ENCODE measurements around the gene CTTN.

CTTN gene

DNA sequence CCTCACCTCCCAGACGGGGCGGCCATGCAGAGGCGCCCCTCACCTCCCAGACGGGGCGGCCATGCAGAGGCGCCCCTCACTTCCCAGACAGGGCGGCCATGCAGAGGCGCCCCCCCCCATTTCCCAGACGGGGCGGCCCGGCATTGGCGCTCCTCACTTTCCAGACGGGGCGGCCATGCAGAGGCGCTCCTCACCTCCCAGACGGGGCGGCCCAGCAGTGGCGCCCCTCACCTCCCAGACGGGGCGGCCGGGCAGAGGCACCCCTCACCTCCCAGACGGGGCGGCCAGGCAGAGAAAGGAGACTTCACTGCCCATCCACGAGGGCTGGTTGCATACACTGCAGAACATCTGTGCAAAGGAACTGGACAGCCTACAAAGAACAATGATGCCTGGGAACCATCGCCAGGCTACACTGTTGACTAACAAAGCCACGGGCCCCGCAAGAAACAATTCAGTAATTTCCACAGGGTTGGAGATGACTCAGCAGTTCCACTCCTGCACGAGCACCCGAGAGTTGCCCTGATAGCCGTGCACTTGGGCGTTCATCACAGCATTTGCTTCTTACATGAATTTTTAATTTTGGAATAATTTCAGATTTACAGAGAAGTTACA, 58.7 kb downstream of the CTTN start:
- no peak for DNase-seq

DNA sequence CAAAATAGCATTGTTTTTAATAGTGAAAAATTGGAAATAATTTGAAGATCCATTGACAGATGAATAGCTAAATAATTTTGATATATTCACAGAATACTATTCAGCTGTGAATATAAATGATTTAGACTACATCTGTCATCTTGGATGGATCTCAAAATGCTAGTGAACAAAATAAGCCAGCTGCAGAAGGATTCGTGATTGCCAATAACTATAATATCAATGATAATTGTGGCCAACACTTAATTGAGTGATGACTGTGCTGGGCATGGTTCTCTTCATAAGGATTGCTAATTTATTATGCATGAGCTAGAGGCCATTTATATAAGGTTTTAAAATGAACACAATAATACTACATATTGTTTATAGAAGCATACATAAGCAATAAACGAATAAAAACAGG, 60.4 kb downstream of the CTTN start:
- no peak for DNase-seq

DNA sequence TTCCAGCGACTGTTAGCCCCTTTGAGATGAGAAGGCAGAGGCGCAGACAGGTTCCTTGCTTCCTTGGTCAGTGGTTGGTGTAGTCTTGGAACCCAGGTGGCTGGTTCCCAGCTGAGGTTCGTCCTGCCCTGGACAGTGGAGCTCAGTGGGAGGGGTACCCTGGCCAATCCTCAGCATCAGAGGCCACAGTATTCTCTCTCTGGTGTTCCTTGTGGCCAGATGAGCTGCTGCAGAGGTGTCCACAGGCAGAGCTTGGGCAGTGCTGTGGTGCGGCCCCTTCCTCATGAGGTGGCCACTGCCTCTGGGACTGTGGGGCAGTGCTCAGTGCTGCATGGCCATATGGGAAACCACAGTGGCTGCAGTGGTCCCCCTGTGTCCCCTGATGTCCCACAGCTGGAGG, 61.8 kb downstream of the CTTN start:
- no peak for DNase-seq

DNA sequence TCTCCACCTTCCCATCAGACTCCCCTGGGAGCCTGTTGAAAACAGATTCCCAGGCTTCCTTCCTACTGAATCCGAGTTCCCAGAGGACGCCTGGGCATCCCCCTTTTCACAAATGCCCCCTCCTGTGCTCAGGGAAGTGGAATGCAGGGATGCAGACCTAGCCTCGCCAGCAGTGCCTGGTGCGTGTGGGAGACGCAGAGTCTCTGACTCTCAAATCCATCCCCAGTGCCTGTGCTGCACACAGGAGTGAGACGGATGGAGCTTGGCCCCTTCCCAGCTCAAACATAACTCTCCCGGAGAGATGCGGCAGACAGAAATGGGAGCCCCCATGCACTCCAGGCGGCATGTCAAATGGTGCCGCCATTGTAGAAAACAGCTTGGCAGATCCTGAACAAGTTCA, 62.6 kb downstream of the CTTN start:
- DNase-seq = no peak

DNA sequence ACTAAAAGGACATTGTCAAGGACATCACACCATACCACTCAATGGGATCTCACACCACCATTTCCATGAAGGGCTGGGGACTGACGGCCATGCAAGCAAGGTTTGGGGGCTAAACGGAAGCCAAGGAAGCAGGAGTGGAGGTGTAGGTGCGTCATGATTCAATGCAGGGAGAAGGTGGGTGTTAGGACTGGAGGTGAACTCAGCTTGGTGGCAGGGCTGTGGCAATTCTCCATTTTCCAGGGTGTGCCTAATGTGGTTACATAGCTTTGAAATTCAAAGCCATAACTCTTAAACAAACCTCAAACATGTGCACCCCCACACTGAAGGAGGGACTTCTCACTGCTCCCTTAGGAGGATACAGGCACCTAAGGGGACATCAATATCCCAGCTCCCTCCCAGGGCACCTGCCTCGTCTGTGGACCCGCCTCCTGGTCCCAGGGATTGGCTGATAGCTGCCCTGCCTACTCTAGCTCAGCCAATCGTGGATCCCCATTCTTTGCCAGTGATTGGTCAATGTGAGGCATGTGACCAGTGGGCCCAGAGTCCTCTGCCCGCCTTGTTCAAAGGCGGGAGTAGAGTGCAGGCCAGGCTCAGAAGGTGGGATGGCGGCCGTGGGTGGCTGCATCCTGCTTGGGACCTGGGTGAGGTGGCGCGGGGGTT, 64.6 kb downstream of the CTTN start:
- no peak for DNase-seq

DNA sequence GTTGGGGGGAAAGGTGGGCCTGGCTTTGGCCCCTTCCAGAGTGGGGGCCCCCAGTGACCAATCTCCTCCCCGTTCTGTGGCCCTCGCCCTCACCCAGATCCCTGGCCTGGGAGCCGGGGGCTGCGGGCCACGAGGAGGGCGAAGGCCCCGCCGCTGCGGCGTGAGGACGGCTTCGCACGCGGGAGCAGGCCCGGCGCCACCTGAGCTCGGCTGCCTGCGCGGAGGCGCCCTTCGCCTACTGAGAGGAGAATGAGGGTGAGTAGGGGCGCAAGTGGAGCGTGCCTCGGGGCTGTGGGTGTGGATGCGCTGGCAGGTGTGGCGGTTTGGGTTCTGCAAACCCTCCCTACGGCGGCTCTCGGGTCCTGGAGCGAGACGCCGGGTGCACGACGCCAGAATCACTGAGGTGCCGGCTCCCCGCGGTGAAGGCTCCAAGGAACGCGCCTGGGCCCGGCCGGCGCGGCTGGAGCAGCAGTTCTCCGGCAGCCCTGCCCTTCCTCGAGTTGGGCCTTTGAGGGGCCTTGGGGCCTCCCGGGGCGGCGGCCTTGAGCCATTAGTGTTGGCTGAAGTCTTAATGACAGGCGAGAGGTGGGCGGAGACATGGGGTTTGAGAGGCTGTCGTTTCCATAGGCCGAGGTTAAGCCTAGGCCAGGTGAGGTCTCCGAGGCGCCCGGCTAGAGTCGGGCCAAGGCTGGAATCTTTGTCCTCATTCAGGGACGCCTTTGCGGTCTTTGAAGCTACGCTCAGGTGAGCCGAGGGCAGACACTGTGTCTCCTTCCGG, 65.3 kb downstream of the CTTN start:
- no peak for DNase-seq

DNA sequence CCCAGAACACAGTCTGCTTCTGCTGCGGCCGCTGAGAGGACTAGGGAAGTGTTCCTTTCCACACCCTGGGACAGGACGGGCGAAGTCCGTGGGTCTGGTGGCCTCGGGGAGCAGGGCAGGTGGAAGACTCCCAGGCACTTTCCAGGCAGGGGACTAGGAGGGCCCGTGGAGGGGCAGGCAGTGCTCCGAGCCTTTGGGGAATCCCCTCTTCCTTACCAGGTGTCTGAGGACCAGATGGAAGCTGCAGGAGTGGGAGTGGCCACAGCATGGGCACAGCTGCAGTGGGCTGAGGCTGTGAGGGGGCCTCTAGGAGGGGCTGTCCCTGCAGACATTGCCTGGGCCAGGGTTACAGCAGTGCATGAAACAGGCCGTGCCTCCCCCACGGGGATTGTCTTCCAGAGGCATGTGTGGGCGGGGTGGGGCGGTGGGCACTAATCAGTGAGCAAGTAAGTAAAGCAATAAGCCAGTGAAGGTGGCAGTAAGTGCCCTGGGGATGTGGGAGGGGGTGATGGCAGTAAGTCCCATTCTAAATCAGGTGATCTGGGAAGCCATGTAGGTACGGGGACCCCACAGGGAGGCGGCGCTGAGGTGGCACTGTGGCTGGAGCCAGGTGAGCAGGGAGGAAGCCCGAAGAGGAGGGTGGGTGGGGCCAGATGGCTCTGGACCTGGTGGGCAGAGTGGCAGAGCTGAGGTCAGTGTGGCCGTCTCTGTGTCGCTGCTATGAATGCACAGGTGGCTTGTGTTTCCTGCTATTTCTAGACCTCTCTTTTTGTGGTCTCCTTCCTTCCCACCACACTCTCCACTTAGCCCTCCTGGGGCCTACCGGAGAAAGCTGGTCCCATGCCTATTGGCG, 66.4 kb downstream of the CTTN start:
- no peak for DNase-seq

DNA sequence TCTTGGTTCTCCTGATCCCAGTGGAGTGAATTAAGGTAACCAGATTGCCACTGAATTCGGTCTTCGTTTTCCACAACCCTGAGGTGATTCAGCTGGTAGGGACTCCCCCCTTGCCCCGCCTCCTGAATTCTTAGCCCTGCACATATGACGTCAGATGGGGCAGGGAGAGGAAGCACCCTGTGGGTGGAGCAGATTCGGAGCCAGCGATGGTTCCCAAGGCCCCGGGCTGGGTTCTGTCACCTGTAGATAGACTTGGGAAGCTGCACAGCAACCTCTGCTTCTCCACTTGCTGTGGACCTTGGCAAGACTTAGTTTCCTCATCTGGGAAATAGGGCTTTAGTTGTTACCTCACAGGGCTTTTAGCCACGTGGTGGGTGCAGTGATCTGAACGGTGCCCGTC, 67.8 kb downstream of the CTTN start:
- no peak for DNase-seq

DNA sequence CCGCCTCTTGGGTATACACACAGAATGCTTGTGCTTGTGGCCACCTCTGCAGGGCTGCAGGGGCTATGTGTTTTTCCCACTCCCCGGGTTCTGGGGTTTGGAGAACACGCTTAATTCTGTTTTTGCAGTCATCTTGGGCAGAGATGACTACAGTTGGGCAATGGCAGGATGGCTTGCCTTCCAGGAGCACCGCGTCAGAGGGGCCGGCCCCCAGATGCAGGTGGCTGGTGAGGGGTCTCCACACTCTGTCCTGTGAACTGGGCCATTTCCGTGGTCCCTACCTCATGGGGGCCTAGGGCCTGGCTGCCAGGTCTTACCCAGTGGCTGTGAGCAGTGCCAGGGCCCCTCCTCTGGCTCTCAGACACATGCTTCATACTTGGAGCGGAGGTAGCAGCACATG, 68.3 kb downstream of the CTTN start:
- no peak for DNase-seq

DNA sequence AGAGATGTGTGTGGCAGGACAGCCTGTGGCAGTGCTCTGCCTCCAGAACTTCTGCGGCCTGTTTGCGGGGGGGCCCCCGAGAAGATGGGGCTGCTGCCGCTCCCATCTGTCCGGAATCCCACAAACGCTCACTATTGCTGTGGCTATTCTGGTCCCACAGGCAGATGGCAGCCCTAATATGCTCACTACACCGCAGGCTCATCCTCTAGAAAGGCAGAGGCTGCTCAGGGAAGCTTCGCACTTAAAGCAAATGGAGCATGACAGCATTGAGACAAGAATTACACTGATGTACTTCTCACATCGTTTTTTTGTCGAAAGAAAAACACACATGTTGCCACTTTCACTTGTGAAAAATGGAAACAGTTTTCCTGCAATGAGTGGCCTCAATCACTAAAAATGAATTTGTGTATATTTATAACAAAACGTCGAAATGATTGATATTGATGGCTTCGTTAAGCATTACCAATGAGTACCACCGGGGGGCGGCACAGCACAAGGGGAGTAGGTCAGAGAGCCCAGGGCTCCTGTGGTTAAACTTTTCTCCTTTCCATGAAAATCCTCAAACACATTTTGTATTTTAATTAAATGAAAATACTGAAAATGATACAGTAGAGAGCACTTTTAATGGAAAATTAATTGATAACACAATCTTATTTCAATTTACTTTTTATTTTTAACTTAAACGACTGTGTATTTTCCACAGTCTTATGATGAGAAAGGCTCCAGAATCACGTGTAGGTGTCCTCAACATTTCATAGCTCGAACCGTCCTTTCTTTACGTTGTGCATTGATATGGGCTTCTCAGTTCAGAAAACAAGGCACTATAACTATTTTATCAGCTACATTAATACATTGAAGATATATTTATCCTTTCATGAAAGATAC, 69.1 kb downstream of the CTTN start:
- DNase-seq = no peak

DNA sequence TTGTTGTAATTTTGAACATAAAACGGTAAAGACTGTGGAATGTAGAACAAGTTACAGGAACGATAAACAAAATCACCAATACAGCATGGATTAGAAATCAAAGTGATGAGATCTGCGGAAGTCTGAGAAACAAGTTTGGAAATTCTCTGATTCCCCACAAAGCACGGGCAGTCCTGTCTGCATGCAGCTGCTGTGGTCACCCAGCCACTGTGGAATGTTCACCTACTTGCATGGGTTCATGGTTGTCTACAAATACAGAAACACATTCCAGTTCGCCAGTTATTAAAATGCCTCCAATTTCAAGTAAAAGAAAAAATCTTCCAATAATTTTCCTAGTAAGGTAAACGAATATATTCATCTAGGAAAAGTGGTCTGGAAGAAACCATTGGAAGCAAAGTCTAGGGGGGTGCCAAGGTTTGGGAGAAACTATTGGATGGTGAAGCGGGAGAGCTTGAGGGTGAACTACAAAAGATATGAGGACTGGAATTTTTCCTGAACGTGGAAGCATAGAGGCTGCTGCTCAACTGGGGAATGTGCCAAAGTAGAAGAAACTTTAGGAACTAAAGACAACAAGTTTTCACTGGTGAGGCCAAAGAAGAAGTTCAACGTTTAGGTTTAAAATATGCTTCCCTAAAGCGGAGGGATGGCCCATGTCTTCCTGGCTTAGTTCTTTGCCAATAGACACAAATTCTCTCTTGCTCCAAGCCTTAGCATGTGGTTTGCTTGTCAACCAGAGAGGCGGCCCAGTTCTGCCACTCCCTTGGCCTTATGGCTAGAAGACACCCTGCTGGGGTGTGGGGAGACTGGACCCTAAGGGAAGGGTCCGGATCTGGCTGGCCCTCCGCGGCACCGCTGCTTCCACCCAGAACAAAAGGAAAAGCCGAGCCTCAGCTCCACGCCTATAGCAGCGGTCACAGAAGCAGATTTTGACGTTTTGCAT, 70.2 kb downstream of the CTTN start:
- no peak for DNase-seq

DNA sequence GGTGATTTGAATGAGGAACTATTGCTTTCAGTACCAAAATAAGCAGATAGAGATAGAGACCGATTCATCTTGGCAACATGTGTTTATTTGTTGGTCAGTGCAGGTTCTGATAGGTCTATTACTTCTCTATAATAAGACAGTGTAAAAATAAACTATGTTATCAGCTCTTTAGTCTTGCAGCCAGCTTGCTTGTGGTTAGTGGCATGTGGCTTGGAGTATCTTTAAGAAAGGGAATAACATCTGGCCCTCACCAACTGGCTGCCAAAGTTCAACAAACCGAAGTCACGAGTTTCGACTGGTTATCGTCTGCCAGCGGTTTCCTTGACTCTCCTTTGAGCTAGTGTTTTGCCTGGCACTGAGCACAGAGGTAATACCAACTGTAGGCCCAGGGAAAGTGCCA, 71.8 kb downstream of the CTTN start:
- DNase-seq = no peak

DNA sequence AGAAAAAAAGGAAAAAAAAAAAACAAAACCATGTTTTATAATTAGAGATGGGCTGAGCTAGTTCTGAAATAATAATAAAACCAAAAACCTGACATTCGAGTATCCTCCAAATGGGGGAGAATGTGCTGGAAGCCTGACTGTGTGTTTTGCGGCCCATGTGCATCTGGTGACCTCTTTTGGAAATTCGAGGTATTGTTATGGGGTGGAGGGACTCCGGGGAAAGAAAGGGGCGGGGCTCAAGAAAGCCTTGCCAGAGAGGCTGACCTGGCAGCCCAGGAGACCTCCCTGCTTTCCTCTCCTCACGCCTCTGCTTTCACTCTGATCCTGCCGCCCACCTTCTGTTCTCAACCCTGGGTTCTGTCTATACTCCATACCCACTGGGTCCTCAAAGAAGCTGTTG, 72.9 kb downstream of the CTTN start:
- DNase-seq = no peak

DNA sequence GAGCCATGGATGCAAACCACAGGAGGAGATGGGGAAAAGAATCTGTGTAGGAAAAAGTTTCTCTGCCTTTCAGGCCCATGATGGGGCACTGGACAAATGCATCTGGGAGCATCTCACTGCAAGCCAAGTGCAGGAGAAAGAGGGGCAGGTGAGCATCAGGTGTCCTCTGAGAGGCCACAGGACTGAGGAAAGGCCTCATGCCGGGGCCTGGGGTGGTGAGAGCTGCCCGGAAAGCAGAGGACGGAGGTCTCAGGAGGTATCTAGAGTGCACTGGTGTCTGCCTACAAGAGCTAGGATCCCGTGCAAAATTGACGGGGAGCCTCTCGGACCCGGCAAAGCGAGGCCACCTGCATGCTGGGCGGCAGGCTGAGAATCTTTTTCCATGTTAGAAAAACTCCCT, 73.9 kb downstream of the CTTN start:
- no peak for DNase-seq

DNA sequence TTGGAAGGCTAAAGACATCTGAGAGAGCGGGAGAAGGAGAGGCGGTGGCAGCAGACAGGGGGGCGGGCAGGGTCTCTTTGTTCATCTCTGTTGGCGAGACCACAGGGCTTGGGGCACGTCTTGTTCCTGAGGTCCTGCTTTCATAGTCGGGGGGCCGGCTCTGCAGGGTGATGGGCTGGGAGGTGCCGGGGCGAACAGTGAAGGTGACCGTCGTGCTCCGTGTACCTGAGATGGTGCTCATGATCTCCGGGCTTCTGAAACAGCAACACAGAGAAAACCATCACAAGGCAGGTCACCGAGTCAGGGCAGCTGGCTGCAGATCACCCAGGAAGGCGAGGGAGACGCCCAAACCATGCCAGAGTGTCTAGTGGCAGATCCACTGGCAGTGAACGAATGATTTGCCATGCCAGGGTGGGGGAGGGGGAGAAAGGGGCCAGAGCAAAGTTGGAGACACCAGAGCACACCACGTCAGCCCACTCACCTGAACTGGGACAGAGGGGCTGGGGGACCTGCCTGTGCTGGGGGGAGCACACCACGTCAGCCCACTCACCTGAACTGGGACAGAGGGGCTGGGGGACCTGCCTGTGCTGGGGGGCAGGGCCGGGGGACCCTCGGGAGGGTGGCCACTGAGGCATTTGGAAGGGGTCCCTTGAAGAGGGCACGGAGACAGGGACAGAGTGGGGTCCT, 75.0 kb downstream of the CTTN start:
- no peak for DNase-seq

DNA sequence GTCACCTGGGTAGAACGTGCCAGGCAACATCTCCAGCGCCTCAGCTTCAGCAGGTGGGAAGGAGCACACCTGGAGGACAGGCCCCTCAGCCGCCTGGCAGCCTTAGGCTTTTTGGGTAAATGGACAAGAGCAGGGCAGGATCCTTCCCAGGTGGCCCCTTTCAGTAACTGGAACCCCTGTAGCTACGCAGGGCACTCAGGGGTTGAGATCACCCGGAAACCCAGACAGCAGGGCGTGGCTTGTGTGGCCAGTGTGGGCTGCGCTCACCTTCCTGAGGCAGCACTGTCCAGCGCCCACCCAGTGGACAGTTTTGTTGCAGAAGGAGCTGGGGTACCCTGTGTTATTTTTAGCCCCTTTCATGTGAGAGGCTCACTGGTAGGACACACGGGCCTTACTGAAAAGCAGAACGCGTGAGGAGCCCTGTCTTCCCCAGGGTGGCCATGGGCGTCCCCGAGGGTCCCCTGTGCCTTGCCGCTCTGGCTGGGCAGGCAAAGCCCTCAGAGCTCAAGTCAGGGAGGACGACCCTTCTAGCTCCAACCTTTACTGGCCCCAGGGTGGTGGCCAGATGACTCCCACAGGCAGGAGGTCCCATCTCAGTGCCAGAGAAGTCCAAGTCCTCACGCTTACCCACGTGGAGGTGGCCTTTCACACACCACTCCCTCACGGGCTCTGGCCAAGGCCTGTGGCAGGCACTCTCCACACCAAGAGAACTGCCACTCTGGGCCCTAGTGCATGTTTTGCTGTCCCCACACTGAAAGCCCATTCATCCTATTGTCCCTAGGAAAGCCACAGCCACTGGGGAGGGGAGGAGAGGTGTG, 75.8 kb downstream of the CTTN start:
- DNase-seq = no peak

DNA sequence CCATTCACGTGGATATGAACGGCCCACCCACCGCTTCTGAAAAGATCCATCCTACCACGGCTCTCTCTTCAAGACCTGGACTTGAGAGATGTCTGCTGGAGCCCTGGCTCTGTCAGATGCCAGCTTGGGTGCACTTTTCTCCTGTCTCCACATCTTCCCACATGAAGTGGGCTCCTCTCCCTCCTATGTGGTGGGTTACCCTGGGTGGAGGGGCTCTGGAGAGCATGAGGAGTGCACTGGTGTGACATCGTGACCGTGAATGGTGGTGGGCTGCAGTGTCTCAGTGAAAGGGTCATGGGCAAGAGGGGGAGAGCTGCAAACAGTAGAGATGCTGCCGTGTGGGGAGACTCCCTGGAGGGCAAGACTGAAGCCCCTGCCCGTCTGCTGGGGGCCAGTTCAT, 76.4 kb downstream of the CTTN start:
- DNase-seq = no peak

DNA sequence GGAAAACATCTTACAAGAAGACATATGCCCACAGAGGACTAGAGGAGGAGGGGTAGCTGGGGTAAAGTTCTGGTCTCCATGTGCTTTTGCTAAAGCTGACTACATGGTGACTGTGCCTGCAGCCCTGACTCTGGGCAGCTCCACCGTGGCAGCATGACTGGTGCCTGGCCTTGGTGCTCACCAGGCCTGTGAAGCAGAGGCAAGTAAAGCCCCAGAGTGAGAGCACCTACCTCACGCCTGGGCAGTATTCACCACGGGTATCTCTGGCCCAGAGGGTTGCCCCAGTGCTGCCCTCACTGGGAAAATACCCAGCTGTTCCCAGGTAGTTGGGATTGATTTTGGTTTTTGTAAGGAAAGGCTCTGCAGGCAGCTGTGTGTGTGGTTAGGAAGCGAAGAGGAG, 78.3 kb downstream of the CTTN start:
- DNase-seq = no peak

DNA sequence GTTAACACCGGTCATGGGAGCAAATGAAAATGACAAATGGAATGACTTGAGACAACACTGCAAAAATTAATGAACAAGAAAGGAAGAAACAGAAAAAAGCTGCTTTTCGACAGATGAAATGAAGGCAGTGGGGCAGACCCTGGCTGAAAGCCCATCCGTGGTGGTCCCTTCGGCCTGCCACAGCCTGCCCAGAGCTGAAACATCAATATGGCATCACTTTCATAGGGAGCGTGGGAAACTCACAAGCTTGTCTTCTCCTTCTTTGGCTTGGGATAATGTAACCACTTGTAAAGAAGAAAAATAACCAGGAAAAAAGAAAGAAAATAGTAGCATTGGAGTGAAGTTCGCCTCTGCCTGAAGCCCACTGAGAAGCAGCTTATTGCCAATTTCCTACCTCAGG, 78.8 kb downstream of the CTTN start:
- no peak for DNase-seq

DNA sequence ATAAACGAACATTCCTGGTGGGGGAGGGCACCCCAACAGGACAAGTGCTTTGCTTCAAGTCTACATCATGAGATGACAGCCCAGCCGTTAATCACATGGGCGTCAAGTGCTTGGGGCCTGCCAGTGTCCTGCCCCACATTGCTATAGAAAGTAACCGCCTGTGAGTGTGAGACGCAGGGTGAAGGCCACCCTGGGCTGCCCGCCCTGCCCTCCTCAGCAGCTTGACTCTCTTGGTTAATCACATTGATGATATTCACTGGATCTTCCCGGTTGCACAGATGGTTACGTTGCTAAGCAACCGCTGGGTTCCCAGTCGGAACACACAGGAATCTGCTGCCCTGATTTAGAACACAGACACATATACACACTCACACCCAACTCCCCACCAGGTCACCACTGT, 79.3 kb downstream of the CTTN start:
- DNase-seq = no peak
